Stimulated activated CD4-positive, alpha-beta T cell treated with anti-CD3 and anti-CD28 coated beads, Interleukin-1b, Interleukin-23, amount 100 ng/mL, for 24 hours (primary cell): ENCODE data around the gene SPATA2L.
"Not testable (repeated sequence)": the region's sequence is repeated elsewhere in the genome, so short reads cannot be mapped to it uniquely, and the experiment has no call there.

Source experiments
- DNase-seq, 4 experiments: peaks; one replicate each; pipeline ENCODE4 v3.0.0-alpha.2; 2020; ENCODE audit warnings: low read depth in 4 of 4, low spot score in 1 of 4

Gene SPATA2L

DNA sequence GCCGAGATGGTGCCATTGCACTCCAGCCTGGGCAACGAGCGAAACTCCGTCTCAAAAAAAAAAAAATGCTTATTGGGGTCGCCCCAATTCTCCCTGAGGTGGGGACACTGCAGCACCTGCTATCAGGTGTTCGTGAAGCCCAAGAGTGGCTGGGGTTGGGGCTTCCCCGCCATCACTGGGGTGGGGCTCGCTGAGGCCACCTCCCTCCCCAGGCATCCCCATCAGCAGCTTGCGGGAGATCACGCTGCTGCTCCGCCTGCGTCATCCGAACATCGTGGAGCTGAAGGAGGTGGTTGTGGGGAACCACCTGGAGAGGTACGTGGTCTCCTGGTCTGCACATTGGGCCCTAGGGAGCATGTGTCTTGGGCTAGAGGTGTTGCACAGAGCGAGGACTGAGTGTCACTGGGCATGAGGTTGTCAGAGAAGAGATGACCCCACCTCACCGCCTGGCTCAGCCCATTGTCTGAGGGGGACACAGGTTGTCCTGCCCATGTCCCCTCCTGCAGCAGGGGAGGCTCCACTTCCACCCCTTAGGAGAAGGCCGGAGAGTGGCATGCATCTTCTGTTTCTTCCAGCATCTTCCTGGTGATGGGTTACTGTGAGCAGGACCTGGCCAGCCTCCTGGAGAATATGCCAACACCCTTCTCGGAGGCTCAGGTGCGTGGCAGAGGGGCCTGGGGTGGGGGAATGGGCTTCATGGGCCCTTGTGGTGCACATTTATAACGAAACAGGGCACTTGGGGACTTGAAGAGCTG is 10.1 kb downstream of the SPATA2L start:
- DNase-seq, result no peak

DNA sequence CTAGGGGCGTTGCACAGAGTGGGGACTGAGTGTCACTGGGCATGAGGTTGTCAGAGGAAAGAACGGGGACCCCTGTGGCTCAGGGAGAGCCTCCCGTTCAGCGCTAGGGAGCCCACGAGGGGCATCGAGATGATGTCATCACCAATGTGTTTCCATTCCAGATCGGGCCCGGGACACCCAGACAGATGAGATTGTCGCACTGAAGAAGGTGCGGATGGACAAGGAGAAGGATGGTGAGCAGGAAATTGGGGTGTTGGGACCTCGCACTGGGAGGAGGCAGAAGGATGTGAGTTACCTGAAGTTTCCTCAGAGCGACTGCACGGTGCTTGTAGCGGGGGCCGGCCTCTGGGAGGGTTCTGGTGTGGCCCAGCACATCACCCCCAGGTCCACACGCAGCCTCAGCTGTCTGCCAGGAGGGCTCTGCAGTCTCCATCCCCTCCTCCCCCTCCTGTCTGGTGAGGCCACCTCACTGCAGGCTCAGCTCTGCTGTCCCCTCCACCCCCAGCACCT is 11.1 kb downstream of the SPATA2L start:
- no peak for DNase-seq

DNA sequence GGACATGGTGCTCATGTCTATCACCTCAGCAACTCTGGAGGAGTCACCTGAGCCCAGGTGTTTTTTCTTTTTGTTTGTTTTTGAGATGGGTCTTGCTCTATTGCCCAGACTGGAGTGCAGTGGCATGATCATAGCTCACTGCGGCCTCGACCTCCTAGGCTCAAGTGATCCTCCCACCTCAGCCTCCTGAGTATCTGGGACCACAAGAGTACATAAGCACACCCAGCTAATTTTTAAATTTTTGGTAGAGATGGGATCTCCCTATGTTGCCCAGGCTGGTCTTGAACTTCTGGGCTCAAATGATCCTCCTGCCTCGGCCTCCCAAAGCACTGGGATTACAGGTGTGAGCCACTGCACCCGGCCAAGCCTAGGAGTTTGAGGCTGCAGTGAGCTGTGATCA is 11.9 kb downstream of the SPATA2L start:
- DNase-seq, result not testable (repeated sequence)

DNA sequence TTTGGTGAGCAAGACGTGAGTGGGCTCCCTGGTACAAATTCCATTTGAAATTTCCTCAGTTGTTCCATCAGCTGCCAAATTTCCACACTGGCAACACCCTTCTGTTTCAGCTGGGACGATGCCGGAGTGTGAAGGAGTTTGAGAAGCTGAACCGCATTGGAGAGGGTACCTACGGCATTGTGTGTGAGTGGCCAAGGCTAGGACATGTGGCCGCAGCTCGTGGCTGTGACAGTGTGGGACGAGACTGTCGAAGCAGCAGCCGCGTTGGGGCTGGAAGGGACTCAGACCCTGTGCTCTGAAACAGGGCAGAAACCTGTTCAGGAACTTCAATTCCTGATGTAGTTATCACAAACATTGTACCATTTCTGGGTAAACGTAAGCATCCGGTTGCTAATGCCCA is 12.4 kb downstream of the SPATA2L start:
- DNase-seq, result no peak

DNA sequence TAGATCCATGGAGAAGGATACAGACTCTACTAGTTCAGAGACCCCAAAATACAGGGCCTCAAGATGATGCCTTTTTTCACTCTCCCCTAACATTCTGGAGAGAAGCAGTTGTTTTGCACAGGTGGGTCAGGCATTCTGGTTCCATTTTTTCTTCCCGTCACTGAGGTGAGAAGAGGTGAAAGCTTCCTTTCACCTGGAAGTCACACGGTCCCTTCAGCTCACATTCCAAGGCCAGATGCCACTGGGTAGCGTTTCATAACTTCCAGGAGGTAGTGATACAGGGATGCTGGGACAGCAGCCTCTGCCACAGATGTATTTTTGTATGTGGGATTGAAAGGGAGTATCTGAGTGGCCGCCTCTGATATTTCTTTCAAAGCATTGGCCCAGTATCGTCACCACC is 13.1 kb downstream of the SPATA2L start:
- no peak for DNase-seq

DNA sequence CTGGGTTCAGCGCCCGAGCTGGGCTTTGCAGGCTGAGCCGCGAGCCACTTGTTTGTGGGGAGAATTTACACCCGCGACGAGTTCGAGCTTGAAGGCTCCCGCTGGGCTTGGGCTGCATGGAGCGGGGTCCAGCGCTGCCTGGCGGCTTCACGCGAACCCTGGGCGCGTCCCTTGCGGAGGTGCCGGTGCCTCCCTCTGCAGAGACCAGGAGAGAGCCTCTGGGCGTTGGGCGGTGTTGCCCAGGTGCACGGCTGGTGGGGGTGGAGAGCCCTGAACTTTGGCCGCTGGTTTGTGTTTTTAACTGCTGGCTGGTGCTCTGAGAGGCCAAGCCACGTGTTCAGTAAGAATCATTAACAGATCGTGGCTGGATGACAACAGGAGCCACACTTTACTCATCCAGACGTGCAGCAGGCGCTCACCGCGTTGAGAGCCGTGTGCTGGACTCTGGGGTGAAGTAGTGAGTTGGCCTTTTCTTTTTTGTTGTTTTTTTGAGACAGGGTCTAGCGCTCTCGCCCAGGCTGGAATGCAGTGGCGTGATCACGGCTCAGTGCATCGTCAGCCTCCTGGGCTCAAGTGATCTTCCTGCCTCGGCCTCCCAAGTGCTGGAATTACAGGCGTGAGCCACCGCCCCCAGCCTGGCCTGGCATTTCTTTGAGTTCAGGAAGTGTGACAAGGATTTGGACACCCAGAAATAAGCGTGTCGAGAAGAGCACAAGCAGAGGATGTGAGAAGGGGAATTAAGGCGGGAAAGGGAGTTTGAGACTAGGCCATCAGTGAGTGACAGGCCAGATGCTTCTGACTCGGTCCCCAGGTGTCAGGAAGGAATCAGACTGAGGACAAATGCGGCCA is 14.2 kb downstream of the SPATA2L start:
- DNase-seq, result no peak

DNA sequence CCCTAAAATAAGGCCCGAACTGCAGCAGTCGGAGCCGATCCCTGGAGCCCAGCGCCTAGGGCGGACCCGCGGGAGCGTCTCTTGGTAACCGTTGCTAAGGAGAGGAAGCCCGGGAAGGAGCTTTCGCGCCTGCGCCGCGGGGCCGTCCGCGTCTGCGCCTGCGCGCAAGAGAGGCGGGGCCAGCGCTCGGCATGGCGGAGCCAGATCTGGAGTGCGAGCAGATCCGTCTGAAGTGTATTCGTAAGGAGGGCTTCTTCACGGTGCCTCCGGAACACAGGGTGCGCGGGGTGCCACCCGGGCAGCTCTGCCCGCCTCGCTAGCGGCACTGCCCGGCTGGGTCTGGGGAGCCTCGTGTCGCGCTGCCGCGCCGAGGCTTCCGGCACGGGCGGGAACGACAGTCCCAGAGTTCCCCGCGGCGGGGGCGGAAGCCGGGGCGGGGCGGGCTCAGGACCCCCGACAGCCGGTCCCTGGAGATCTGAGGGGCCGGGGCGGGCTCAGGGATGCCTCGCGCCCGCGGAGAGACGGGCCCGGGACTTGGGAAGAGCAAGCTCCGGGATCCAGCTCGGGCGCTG is 14.9 kb downstream of the SPATA2L start, which contains the start of gene CDK10:
TSS of gene CDK10 (plus strand) at position 170 of the 572 bp plus-strand sequence. CDS start at position 192, 22 bp downstream.
- peak; percentile 53 to 84 (median 80) for DNase-seq

DNA sequence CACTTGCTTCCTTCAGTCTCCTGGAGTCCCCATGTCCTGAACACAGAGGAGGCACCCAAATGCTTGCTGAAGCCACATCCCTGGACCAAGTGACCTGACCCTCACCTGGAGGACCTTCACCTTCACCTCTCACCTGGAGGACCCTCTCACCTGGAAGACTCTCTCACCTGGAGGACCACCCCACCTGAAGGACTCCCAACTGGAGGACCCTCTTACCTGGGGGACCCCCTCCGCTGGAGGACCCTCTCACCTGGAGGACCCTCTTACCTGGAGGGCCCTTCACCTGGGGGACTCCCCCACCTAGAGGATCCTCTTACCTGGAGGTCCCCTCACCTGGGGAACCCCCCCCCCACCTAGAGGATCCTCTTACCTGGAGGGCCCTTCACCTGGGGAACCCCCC is 15.6 kb downstream of the SPATA2L start:
- DNase-seq, result no peak

DNA sequence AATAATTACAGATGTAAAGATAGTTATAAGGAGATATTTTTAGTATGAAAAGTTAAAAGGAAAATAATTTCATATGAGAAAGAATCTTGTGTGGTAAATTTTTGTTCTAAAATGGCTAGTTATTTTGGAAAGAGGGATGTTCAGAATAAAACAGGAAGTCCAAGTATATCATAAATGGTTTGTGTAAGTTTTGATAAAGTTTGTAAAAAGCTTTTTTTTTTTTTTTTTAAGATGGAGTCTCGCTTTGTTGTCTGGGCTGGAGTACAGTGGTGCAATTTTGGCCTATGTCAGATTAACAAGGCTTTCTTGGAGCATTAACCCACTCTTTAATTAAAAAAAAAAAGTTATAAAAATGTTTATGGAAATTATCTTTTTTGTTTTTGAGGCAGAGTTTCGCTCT is 23.2 kb downstream of the SPATA2L start:
- no peak for DNase-seq

DNA sequence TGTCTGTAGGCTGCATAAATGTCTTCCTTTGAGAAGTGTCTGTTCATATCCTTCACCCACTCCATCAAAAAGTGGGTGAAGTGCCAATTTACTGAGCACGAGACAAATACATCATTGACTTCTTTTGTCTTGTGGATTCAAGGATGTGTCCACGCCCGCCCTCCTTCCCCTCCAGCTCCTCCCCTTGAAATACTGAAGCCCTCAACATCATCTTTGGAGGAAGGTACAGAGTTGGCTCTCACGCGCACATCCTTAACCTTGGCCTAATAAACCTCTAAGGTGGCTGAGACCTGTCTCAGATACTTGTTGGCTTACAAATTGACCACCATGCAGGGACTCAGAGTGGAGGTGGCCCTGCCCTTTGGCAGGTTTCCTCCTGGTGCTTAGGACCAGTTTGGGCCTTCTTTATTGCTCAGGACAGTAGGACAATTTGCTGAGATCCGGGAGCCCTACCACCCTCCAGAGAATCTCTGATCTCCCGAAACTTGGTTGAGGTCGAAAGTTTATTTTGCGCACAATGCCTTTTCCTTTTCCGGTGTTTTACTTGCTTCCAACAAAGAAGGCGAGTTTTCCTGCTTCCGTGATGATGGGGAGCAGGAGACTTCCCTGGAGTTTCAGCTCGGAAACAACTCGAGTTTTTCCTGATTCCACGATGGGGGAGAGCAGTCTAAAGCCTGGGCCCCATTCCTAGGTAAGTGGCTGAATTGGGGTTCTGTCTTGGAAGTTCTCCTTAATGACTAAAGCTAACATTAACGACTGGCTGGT is 29.1 kb downstream of the SPATA2L start:
- no peak for DNase-seq

DNA sequence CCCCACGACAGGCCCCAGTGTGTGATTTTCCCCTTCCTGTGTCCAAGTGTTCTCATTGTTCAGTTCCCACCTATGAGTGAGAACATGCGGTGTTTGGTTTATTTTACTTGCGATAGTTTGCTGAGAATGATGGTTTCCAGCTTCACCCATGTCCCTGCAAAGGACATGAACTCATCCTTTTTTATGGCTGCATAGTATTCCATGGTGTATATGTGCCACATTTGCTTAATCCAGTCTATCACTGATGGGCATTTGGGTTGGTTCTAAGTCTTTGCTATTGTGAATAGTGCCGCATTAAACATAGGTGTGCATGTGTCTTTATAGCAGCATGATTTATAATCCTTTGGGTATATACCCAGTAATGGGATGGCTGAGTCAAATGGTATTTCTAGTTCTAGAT is 29.9 kb downstream of the SPATA2L start:
- not testable (repeated sequence) for DNase-seq

DNA sequence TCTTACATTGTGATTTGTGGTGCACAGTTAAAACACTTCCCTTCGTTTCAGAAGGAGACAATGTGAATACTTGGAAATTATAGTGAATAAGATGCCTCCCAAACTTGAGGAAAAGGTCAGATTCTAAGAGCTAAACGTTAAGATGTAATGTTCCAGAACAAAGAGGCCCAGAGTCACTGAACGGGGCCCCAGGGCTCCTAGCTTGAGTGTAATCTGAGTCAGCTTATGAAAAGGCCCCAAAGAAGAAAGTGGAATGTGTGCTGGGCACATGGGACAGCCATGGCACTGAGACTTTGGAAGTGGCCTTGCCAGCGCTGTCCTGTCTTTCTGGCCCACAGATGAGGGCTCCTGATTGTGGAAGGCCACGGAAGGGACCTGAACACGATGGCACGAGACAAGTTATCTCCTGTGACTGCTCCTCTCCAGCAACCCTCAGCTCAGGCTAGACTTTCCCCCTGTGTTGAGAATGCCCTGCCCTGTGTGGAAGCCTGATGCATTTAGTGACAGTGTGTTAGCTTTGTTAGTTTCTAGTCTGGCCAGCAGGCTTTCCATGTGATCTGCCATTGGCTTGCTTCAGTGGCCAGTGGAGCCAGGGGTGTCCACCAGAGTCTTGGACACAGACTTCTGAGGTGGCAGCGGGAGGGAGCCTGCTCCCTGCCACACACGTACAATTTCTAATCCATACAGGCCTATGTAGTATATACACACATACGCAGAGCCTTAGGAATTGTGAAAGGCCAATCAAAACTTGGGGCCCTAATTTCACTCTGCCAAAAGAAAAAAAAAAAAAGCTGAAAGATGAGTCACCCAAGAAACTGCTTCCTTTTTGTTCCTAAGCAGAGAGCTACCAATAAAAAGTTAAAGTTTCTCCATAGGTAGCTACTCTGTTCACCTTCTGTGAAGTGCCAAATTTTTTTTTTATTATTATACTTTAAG is 30.7 kb downstream of the SPATA2L start:
- no peak for DNase-seq

DNA sequence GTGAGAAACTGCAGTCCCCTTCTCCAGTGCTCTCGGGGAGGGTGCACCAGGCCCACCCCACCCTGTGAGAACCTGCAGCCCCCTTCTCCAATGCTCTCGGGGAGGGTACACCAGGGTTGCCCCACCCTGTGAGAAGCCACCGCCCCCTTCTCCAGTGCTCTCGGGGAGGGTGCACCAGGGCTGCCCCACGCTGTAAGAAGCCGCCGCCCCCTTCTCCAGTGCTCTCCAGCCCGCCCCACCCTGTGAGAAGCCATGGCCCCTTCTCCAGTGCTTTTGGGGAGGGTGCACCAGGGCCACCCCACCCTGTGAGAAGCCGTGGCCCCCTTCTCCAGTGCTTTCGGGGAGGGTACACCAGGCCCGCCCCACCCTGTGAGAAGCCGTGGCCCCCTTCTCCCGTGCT is 31.8 kb downstream of the SPATA2L start:
- DNase-seq, result no peak

DNA sequence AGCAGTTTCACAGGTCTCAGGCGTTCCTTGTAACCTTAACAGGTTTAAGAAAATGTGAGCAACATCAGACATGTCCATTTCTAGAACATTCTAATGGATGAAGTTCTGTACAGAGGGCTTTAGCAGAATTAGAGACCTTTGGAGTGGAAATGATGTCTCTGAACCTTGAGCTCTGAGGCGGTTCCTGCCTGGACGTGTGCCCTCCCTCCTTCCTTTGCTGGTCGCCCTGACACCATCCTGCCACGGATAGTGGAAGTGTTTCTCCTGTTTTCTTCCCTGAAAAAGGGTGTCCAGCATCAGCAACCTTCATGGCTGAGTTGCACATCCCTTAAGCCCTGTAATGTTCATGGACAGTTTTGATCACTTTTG is 32.7 kb downstream of the SPATA2L start:
- no peak for DNase-seq

DNA sequence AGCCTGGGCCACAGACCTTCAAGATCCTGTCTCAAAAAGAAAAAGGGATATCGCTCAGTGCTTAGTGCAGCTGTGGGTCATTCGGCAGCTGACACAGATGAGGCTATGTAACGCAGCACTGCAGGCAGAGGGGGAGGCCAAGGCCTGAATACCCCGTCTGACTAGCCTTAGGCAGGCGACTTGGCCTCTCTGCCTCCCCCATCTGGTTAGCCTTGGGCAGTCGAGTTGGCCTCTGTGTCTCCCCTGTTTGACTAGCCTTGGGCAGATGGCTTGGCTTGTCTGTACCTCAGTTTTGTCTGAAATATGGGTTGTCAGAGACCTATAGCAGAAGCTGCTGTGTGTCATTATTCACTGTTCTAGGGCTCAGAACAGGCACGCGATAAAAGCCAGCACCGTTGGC is 33.9 kb downstream of the SPATA2L start:
- no peak for DNase-seq

DNA sequence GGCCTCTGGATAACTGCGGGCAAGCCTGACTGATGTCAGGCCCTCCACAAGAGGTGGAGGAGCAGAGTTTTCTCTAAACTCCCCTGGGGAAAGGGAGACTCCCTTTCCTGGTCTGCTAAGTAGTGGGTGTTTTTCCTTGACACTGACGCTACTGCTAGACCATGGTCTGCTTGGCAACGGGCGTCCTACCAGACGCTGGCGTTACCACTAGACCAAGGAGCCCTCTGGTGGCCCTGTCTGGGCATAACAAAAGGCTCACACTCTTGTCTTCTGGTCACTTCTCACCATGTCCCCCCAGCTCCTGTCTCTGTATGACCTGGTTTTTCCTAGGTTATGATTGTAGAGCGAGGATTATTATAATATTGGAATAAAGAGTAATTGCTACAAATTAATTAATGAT is 34.5 kb downstream of the SPATA2L start:
- not testable (repeated sequence) for DNase-seq

DNA sequence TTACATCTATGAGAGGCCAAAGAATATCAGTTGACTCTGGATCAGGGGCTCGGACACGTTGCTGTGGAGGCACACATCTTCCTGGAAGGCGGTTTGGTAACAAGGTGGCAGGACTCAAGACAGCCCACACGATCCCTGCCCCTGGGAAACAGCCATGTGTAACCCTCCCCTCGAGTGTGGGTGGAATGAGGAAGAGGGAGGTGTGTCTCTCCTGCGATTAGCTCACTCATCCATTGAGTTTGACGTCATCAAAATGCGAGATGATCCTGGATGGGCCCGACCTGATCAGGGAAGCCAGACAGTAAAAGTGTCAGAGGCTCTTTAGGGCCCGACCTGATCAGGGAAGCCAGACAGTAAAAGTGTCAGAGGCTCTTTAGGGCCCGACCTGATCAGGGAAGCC is 37.3 kb downstream of the SPATA2L start:
- not testable (repeated sequence) for DNase-seq

DNA sequence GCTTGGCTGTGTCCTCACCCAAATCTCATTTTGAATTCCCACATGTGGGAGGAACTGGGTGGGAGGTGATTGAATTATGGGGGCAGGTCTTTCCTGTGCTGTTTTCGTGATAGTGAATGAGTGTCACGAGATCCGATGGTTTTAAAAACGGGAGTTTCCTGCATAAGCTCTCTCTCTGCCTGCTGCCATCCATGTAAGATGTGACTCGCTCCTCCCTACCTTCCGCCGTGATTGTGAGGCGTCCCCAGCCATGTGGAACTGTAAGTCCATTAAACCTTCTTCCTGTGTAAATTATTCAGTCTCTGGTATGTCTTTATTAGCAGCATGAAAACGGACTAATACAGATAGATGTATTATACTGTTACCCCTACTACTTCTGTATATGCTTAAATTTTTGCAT is 40.3 kb downstream of the SPATA2L start:
- no peak for DNase-seq

DNA sequence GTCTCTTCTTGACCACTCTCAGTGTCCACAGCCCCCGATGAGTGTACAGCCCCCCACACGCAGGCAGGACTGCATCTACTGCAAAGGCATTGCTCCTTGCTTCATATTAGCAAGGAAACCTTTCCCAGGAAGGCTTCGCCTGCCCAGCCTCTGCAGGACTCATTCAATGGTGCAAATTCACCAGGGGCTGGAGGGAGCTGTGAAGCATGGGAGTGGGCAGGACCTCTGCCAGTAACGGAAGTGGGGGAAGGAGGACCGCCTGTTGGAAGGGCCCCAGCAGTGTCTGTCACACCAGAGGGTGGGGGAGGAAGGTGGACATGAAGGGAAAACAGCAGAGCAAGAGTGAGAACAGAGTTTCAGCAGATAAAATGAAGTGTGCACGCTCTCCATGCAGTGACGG is 41.4 kb downstream of the SPATA2L start:
- DNase-seq, result no peak
